Subcutaneous adipose tissue (tissue), 4 donors: Measurements from ENCODE around the gene SCYL1. TPM values are rescaled to one million over a fixed set of nuclear protein-coding genes. Genes with fewer than 3 reads are reported as not detected.

ENCODE experiments used
- total RNA-seq, 4 donors: library from RNA; depleted of rRNA; stranded (reverse); fragments of >200 nt; gene quantifications; one replicate each; pipeline ENCODE4 v1.1.0, GENCODE V29; 2016
- TF ChIP-seq, protein P1 (sequence below): fragments of 450-650 bp; IDR thresholded peaks from one replicate; pipeline ENCODE4 v1.5.1; 2016; ENCODE audit warnings: low read depth, mild to moderate bottlenecking, control low read depth, antibody characterized with exemption, moderate library complexity

Gene SCYL1
- 10 to 100 TPM; 63.1 to 85.3 (median 67.0) TPM for total RNA-seq

DNA sequence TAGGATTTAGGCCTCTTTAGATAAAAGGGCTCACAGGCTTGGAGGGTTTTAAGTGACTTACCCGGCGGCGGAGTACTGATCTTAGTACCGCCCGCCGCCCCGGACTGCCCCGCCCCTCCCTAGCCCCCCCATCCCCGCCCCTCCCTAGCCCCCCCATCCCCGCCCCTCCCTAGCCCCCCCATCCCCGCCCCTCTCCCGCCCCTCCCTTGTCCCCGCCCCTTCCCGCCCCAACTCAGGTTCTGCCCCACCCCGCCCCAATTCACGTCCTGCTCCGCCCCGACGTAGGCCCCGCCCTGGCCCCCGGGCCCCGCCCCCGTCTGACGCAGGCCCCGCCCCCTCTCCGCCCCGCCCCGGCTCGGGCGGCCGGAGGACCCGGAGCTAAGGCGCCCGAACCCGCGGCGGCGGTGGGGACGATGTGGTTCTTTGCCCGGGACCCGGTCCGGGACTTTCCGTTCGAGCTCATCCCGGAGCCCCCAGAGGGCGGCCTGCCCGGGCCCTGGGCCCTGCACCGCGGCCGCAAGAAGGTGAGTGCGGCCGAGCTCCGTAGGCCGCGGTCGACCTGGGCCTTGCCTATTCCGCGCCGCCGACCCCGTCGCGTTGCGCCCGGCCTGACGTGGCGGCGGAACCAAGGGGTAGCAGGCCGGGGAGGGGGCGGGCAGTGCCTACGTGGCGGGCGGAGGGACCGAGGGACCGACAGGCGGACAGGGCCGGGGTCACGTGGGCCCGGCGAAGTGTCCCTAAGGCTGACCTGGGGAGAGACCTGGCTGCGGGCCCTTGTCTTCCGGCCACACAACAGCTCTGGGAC, at the start of gene SCYL1:
Gene SCYL1 (plus strand): TSS at position 343 of the 805 bp plus-strand sequence. CDS start 71 bp downstream, at position 414.
- TF ChIP-seq, protein P1, sequence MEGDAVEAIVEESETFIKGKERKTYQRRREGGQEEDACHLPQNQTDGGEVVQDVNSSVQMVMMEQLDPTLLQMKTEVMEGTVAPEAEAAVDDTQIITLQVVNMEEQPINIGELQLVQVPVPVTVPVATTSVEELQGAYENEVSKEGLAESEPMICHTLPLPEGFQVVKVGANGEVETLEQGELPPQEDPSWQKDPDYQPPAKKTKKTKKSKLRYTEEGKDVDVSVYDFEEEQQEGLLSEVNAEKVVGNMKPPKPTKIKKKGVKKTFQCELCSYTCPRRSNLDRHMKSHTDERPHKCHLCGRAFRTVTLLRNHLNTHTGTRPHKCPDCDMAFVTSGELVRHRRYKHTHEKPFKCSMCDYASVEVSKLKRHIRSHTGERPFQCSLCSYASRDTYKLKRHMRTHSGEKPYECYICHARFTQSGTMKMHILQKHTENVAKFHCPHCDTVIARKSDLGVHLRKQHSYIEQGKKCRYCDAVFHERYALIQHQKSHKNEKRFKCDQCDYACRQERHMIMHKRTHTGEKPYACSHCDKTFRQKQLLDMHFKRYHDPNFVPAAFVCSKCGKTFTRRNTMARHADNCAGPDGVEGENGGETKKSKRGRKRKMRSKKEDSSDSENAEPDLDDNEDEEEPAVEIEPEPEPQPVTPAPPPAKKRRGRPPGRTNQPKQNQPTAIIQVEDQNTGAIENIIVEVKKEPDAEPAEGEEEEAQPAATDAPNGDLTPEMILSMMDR, result no peak

DNA sequence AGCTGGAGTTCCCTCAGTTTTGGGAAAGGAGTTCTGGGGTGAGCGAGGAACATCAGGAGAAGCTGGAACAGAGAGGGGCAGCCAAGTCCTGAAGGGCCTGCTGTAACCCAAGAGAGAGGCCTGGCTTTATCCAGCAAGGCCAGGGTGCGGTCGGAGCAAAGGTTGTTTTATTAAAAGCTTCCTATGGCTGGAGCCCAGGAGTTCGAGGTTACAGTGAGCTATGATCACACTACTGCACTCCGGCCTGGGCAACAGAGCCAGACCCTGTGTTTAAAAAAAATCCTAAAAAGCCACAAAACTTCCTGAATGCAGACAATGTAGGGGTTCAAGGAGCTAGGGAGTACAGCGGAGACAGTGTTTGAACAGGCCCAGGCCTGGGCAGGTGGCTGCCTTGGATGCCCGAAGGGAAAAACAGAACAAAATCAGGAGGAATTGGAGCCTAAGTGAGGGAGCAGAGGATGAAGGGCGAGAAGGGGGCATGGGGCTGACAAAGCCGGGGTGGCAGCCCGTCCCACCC, 48.2 kb upstream of the SCYL1 start:
- TF ChIP-seq, protein P1, result no peak

DNA sequence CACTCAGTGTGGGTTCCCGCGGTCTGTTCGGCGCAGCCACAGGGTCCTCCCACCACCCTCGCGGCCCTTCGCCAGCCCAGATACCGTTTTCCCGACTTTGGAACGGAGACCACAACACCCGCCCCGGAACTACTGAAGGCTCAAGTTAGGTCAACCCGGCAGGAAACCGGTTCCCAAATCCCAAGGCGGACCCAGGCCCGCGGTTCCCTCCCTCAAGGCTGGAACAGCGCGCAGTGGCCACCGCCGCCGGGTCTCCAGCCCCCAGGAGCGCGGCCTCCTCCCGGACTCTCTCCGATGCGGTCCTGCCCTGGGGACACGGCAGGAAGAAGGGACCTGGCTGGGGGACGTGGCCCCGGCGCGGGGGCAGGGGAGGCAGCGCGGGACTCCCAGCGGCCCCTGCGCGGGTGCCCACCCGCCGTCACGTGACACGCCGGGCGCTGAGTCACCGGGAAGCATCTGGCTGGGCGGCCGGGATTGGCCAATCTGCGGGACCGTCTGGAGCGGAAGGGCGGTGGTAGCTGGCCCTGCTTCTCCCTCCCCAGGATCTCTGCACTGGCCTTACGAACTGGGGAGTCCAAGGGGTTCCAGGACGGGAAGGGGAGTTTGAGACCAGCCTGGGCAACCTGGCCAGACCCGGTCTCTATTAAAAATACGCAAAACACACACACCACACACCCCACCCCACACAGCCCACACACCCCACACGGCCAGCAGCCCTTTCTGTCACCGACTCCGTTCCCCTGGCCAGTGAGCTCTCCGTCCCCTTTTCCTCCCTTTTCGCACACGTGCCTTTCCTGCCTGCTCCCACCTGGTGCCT, 47.5 kb upstream of the SCYL1 start:
- TF ChIP-seq, protein P1, result no peak

DNA sequence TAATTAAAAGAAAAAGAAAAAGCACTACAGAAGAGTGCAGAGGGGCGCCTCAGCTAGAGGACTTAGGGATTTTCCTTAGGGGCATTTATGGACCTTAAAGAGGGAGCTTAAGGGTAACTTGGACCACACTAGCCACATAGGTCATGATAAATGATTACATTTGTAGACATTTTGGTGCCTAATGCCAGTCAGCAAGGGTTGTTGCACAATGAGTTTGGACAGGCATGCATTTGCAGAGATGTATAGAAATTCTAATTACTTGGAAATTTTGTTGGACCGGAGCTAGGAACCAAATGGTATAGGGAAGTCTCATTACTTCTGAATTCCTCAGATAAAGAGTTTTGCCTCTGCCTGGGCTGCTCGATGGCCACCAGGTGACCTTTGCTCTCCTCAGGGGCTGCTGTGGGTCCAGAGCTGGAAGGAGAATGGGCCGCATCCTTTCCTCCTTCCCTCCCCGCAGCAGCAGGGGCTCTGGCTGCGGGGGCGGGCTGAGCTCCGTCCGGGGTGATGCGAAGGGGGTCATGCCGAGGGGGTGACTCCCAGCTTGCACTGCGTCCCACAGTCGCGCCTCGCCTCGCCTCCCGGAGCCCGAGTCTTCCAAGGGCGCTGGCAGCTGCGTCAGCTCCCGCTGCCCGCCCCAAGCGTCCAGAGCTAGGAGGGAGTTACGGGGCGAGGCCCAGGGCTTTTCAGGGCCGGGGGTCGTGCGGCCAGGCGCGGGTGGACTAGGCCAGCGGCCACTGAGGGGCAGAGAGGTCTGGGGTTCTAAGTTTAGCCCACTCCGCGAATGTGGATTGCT, 46.3 kb upstream of the SCYL1 start:
- TF ChIP-seq, protein P1, result no peak

DNA sequence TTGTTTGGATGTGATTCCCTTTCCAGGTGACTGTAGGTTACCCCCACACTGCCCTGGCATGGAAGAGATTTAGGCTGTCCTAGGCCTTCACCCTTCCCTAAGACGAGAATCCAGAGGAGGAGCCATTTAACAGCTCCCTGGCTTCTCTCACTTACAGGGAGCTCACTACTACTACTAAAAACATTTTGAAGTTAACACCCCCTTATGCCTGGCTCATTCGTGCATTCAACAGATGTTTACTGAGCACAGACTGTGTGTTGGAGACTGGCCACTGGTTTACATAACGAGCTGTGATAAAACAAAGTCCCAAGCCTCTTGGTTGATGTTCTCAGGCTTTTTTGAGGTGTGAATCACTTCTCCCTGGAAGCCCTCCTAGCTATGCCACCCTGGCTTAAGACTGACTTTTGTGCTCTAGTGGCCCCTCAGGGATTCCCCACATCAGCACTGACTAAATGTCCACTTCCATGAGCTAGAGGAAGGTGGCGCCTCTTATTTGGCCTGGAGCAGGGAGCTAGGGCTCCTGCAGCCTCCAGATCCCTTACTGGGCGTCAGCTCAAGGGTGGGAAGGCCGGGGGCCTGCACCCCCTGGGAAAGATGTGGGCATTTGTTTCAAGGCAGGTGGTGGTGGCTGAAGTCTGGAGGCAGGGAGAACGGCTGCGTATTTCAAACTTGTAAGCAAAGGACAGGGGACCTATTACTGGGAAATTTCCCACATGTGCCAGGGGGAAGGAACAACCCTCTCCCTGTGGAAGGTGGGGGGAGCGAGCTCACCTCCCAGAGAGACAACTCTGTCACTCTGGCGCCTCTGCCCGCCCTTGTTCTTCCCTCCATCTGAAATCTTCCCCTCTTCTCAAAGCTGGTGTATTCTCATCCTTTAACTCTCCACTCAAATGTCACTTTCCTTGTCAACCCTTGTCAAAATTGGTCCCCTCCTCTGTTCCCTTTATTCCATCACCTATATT, 45.4 kb upstream of the SCYL1 start:
- TF ChIP-seq, protein P1, result no peak

DNA sequence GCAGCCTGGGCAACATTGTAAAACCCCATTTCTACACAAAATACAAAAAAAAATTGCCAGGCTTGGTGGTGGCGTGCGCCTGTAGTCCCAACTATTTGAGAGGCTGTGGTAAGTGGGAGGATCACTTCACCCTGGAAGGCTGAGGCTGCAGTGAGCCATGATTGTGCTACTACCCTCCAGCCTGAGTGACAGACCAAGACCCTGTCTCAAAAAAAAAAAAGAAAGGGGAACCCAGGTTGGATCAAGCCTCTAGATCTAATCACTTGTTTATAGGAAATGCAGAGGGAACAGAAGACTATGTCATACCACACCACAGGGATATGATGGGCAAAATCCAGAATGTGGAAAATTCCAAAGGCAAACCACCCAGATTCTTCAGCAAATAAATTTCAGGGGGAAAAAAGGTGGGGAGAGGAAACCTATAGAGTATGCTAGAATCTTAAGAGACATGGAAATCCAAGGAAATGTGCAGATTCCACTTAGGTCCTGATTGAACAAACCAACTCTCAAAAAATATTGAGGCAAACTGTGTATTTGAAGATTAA, 42.5 kb upstream of the SCYL1 start:
- TF ChIP-seq, protein P1, result no peak
